OCI-LY3 (cell line): Measurements from ENCODE around the gene DESI1.

ENCODE experiments used
- CTCF ChIP-seq: fragments of 200-600, 300-600 bp; sonication (generic); IDR thresholded peaks from 2 replicates; pipeline ENCODE4 v1.5.1; 2014; ENCODE audit warnings: antibody characterized with exemption, low read length, low read depth
- EZH2phosphoT487 ChIP-seq: fragments of 200-600 bp; shearing (Covaris generic); IDR thresholded peaks from 2 replicates; pipeline ENCODE4 v1.6.1; 2018; ENCODE audit warnings: antibody characterized with exemption, mixed run types, low read depth

- TF ChIP-seq CTCF (no peak), EZH2phosphoT487 (no peak)
These were observed 57.7 kb downstream of the DESI1 start for GRCh38 chr22:41563051-41563711.
